Lower lobe of right lung (tissue), 2 donors: ENCODE results near the gene CHML. TPM values are rescaled to one million over a fixed set of nuclear protein-coding genes. Genes with fewer than 3 reads are reported as not detected.
A peak's percentile ranks its signal among the peaks of the same experiment; 100 is the strongest.

Source experiments
- ATAC-seq, 2 donors: fragments of 200-7000 bp; cut with Tn5 transposase; one replicate each; pipeline ENCODE4 v1.9.1; 2020 to 2022; ENCODE audit warnings: mild to moderate bottlenecking in 2 of 2, moderate library complexity in 2 of 2
- DNase-seq: peaks from one replicate; pipeline ENCODE4 v3.0.0-alpha.2; 2020
- H3K27ac ChIP-seq: fragments of 200-600 bp; one replicate; pipeline ENCODE4 v1.8.0; 2022
- H3K27me3 ChIP-seq: fragments of 200-600 bp; one replicate; pipeline ENCODE4 v1.8.0; 2022; ENCODE audit warnings: low read depth
- H3K36me3 ChIP-seq: fragments of 200-600 bp; one replicate; pipeline ENCODE4 v1.8.0; 2022; ENCODE audit warnings: mild to moderate bottlenecking
- H3K4me1 ChIP-seq: fragments of 200-600 bp; one replicate; pipeline ENCODE4 v1.8.0; 2022
- H3K4me3 ChIP-seq: fragments of 200-600 bp; one replicate; pipeline ENCODE4 v1.8.0; 2022; ENCODE audit warnings: mild to moderate bottlenecking
- H3K9me3 ChIP-seq: fragments of 200-600 bp; one replicate; pipeline ENCODE4 v1.8.0; 2022
- CTCF ChIP-seq: fragments of 200-600 bp; IDR thresholded peaks from one replicate; pipeline ENCODE4 v1.8.0; 2022; ENCODE audit warnings: antibody characterized with exemption, mild to moderate bottlenecking
- intact Hi-C: fragments of 100-400 bp; cut with DNase I; formaldehyde crosslinking; loops from one replicate; pipeline ENCODE4 v1.11.0; 2022
- total RNA-seq: library from RNA; stranded (reverse); fragmentation: NEBNext Ultra II Directional; extraction: Animal tissue kit (Norgen Biotek cat#: 25700); gene quantifications from one replicate; pipeline ENCODE4 v1.2.1, GENCODE V29; 2021
- donor health status: DM: no; HTN: yes; CAD: no; lungs with severe emphysema.

CHML gene
- total RNA-seq, 1 donor from 2014 or later, result 14.5 TPM

- no peak overlapping the region for H3K27ac ChIP-seq
- no peak for DNase-seq
Observed at GRCh38 chr1:241611736-241612135, 28.4 kb downstream of the CHML start.

GRCh38 chr1:241611063-241611462 is 29.1 kb downstream of the CHML start:
- intact Hi-C loops, result no loop called here

More at GRCh38 chr1:241611736-241612135, 28.4 kb downstream of the CHML start:
- TF ChIP-seq CTCF, result no peak
- no peaks in the 10 kb centered on the region for H3K36me3 ChIP-seq
- no peak for ATAC-seq
- H3K27me3 ChIP-seq, result no peaks in the 10 kb centered on the region
- peaks cover 20% of the 10 kb centered on the region for H3K4me1 ChIP-seq
- no peak overlapping the region for H3K4me3 ChIP-seq
- intact Hi-C loops, result no loop called here
- no peaks in the 10 kb centered on the region for H3K9me3 ChIP-seq

GRCh38 chr1:241610056-241610815 is 29.9 kb downstream of the CHML start:
- no peaks in the 10 kb centered on the region for H3K36me3 ChIP-seq
- no peaks in the 10 kb centered on the region for H3K27me3 ChIP-seq
- no peak overlapping the region for H3K4me3 ChIP-seq
- H3K9me3 ChIP-seq, result no peaks in the 10 kb centered on the region
- peaks cover 20% of the 10 kb centered on the region for H3K4me1 ChIP-seq
- intact Hi-C loops, result no loop called here
- DNase-seq (no peak), ATAC-seq (peak; percentile 41 to 48)
- no peak for TF ChIP-seq CTCF
- H3K27ac ChIP-seq, result no peak overlapping the region

More at GRCh38 chr1:241611063-241611462, 29.1 kb downstream of the CHML start:
- DNase-seq, result no peak
- Histone ChIP-seq H3K9me3 (no peaks in the 10 kb centered on the region), H3K4me1 (peaks cover 20% of the 10 kb centered on the region), H3K36me3 (no peaks in the 10 kb centered on the region), H3K4me3 (no peak overlapping the region), H3K27me3 (no peaks in the 10 kb centered on the region), H3K27ac (no peak overlapping the region)
- ATAC-seq, result peak; percentile 86 to 87
- peak; percentile 64 for TF ChIP-seq CTCF

GRCh38 chr1:241608379-241609033 is 31.7 kb downstream of the CHML start:
- H3K4me3 ChIP-seq, result no peak overlapping the region
- H3K27ac ChIP-seq, result no peak overlapping the region
- no peaks in the 10 kb centered on the region for H3K36me3 ChIP-seq
- DNase-seq (no peak), ATAC-seq (no peak)
- no peaks in the 10 kb centered on the region for H3K9me3 ChIP-seq
- no peak for TF ChIP-seq CTCF
- peaks cover 23% of the 10 kb centered on the region for H3K4me1 ChIP-seq
- H3K27me3 ChIP-seq, result no peaks in the 10 kb centered on the region
- intact Hi-C loops, result no loop called here

GRCh38 chr1:241607497-241607896 is 32.7 kb downstream of the CHML start:
- Histone ChIP-seq H3K27ac (no peak overlapping the region), H3K4me3 (no peak overlapping the region), H3K4me1 (peaks cover 27% of the 10 kb centered on the region), H3K36me3 (no peaks in the 10 kb centered on the region), H3K27me3 (no peaks in the 10 kb centered on the region), H3K9me3 (no peaks in the 10 kb centered on the region)
- TF ChIP-seq CTCF, result no peak
- DNase-seq (no peak), ATAC-seq (no peak)
- intact Hi-C loops, result no loop called here
